RPMI8226 (cell line): ENCODE data around the gene MAL.
A peak's percentile ranks its signal among the peaks of the same experiment; 100 is the strongest.

ENCODE experiments used
- DNase-seq: peaks from one replicate; pipeline ENCODE4 v3.0.0-alpha.2; 2015

Gene MAL

GRCh38 chr2:95050385-95051300 lies 25.1 kb downstream of the MAL start:
- no peak for DNase-seq

- no peak for DNase-seq
Observed at GRCh38 chr2:95051626-95052025, 26.1 kb downstream of the MAL start.

- DNase-seq: peak; percentile 63
Observed at GRCh38 chr2:95052307-95052706, 26.8 kb downstream of the MAL start.

- peak; percentile 75 for DNase-seq
Observed at GRCh38 chr2:95052804-95053479, 27.4 kb downstream of the MAL start.

GRCh38 chr2:95053543-95053942 lies 28.0 kb downstream of the MAL start:
- peak; percentile 75 for DNase-seq

GRCh38 chr2:95054016-95054415 lies 28.5 kb downstream of the MAL start:
- DNase-seq: peak; percentile 58

GRCh38 chr2:95055262-95055661 lies 29.8 kb downstream of the MAL start:
- DNase-seq: peak; percentile 49

- peak; percentile 87 for DNase-seq
Observed at GRCh38 chr2:95056044-95056443, 30.5 kb downstream of the MAL start.

GRCh38 chr2:95056461-95057459 lies 31.3 kb downstream of the MAL start:
- DNase-seq: peak; percentile 37

- DNase-seq: no peak
Observed at GRCh38 chr2:95057535-95058370, 32.2 kb downstream of the MAL start.

GRCh38 chr2:95058466-95058988 lies 33.0 kb downstream of the MAL start:
- no peak for DNase-seq

- DNase-seq: no peak
Observed at GRCh38 chr2:95058989-95059641, 33.6 kb downstream of the MAL start.

GRCh38 chr2:95059656-95060370 lies 34.3 kb downstream of the MAL start:
- DNase-seq: no peak

GRCh38 chr2:95060446-95061118 lies 35.1 kb downstream of the MAL start:
- DNase-seq: no peak

GRCh38 chr2:95061119-95061512 lies 35.6 kb downstream of the MAL start:
- no peak for DNase-seq

GRCh38 chr2:95061601-95062183 lies 36.2 kb downstream of the MAL start:
- no peak for DNase-seq

GRCh38 chr2:95062242-95063085 lies 37.0 kb downstream of the MAL start:
- peak; percentile 44 for DNase-seq
